Measurements from ENCODE around the gene PIK3AP1.

- TF ChIP-seq, protein P1, sequence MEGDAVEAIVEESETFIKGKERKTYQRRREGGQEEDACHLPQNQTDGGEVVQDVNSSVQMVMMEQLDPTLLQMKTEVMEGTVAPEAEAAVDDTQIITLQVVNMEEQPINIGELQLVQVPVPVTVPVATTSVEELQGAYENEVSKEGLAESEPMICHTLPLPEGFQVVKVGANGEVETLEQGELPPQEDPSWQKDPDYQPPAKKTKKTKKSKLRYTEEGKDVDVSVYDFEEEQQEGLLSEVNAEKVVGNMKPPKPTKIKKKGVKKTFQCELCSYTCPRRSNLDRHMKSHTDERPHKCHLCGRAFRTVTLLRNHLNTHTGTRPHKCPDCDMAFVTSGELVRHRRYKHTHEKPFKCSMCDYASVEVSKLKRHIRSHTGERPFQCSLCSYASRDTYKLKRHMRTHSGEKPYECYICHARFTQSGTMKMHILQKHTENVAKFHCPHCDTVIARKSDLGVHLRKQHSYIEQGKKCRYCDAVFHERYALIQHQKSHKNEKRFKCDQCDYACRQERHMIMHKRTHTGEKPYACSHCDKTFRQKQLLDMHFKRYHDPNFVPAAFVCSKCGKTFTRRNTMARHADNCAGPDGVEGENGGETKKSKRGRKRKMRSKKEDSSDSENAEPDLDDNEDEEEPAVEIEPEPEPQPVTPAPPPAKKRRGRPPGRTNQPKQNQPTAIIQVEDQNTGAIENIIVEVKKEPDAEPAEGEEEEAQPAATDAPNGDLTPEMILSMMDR (IDR thresholded peaks at IDR 0.05): no peak
- TF ChIP-seq POLR2A (IDR thresholded peaks at IDR 0.05; ENCODE audit: low read depth) (no peak), EP300 (IDR thresholded peaks at IDR 0.05) (no peak), POLR2AphosphoS5 (IDR thresholded peaks at IDR 0.05) (no peak)
Measured at GRCh38 chr10:96720422-96721206, at the start of gene PIK3AP1.
